HepG2 (cell line): ENCODE results near the gene ASIC3.

Experiments
- CTCF ChIP-seq: sonication (generic); formaldehyde crosslinking; IDR thresholded peaks from 2 replicates; pipeline ENCODE4 v1.5.0; 2020; ENCODE audit warnings: mild to moderate bottlenecking, missing genetic modification reagents, moderate library complexity
- FIP1L1 ChIP-seq: fragments of 200-400 bp; formaldehyde crosslinking; IDR thresholded peaks from 2 replicates; pipeline ENCODE4 v1.6.1; 2018; ENCODE audit warnings: low read depth, mild to moderate bottlenecking, low read length, moderate library complexity, borderline replicate concordance; ENCODE audit not compliant: insufficient read depth
- NFYB ChIP-seq: sonication (generic); formaldehyde crosslinking; IDR thresholded peaks from 2 replicates; pipeline ENCODE4 v1.4.0; 2020; ENCODE audit warnings: missing genetic modification reagents
- THAP7 ChIP-seq: sonication (generic); formaldehyde crosslinking; IDR thresholded peaks from 2 replicates; pipeline ENCODE4 v1.8.1; 2023; ENCODE audit warnings: mild to moderate bottlenecking, missing genetic modification reagents
- ZNF549 ChIP-seq: sonication (generic); formaldehyde crosslinking; IDR thresholded peaks from 2 replicates; pipeline ENCODE4 v1.5.0; 2020; ENCODE audit warnings: missing genetic modification reagents

- no peak for TF ChIP-seq CTCF (CRISPR knock-in tag)
- no peak for TF ChIP-seq ZNF549 (CRISPR knock-in tag)
- TF ChIP-seq FIP1L1: no peak
- TF ChIP-seq NFYB (CRISPR knock-in tag): no peak
- no peak for TF ChIP-seq THAP7
Observed at GRCh38 chr7:151033864-151034249, 14.5 kb upstream of the ASIC3 start.
